HG03378 (cell line): ENCODE data around the gene TUBA3D.
"Not testable (repeated sequence)": the region's sequence is repeated elsewhere in the genome, so short reads cannot be mapped to it uniquely, and the experiment has no call there.

Experiments used
- ATAC-seq: cut with Tn5 transposase; IDR thresholded peaks from one replicate; pipeline ENCODE4 v1.9.1; 2021; ENCODE audit warnings: mild to moderate bottlenecking, moderate library complexity; ENCODE audit not compliant: unreplicated experiment

TUBA3D gene

DNA sequence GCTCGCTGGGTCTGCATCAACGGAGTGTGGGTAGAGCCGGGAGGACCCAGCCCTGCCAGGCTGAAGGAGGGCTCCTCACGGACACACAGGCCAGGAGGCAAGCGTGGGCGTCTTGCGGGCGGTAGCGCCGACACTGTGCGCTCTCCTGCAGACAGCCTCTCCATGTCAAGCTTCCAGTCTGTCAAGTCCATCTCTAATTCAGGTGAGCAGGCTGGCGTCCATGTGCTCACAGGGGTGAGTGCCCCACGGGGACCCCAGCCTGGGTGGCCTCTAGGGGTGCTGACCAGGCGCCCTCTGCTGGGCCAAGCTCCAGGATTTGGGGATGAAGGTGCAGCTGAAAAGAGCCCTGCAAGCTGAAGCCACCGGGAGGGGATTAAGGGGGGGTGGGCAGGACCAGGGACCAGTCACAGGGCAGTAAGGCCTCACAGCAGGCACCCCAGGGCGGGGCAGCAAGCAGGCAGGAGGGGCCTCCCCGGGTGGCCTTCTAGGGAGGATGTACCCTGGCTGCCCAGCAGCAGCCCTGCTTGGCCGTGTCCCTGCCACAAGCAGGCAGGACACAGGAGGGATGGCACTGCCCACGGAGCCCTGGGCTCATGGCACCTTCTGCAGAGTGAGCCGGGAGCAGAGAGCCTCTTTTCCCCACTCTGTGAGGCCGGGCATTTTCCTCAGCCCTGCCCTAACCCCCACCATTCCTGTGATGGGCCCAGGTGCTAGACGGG lies 54.9 kb downstream of the TUBA3D start:
- not testable (repeated sequence) for ATAC-seq

DNA sequence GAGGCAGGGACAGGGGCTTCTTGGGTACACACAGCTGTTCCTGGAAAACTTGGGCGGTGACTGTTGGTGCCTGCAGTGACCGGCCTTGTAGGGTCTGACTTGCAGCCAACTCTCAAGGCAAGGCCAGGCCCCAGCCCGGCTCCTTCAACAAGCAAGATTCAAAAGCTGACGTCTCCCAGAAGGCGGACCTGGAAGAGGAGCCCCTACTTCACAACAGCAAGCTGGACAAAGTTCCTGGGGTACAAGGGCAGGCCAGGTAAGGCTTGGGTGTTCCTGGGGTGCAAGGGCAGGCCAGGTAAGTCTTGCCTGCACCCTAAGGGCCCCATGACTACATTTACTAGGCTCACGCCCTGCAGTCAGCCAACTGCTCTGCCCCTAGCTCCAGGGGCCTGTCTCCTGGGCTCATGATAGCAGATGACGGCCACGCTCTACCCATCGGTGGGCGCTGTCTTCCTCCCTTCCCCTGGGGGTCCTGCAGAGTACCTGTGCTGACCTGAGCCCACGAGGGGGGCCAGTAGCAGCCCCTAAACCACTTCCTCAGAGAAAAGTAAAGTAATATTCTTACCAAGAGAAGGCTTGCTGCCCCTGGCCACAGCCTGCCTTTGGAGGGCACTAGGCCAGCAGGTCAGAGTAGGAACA lies 55.7 kb downstream of the TUBA3D start:
- not testable (repeated sequence) for ATAC-seq
